Mesothelial cell of epicardium (in vitro differentiated cells): Measurements from ENCODE around the gene KMT2C. TPM values are rescaled to one million over a fixed set of nuclear protein-coding genes. Genes with fewer than 3 reads are reported as not detected.
A peak's percentile ranks its signal among the peaks of the same experiment; 100 is the strongest.

ENCODE experiments used
- DNase-seq, 2 experiments: peaks; one replicate each; pipeline ENCODE4 v3.0.0; 2021; ENCODE audit warnings: low spot score in 2 of 2; ENCODE audit not compliant: unreplicated experiment in 2 of 2
- H3K27ac Mint-ChIP-seq: 2 replicates; pipeline ENCODE4 v1.8.0; 2021; ENCODE audit warnings: mixed read lengths
- H3K27me3 Mint-ChIP-seq: 2 replicates; pipeline ENCODE4 v1.8.0; 2021; ENCODE audit warnings: low read depth, mixed read lengths
- H3K36me3 Mint-ChIP-seq: 2 replicates; pipeline ENCODE4 v1.8.0; 2021; ENCODE audit warnings: mixed read lengths
- H3K4me1 Mint-ChIP-seq: 2 replicates; pipeline ENCODE4 v1.8.0; 2021; ENCODE audit warnings: mixed read lengths
- H3K4me3 Mint-ChIP-seq: 2 replicates; pipeline ENCODE4 v1.8.0; 2021; ENCODE audit warnings: mild to moderate bottlenecking, moderate library complexity, mixed read lengths
- H3K9me3 Mint-ChIP-seq: 2 replicates; pipeline ENCODE4 v1.8.0; 2021; ENCODE audit warnings: mixed read lengths
- total RNA-seq: library from RNA; stranded (reverse); gene quantifications from 3 replicates; pipeline ENCODE4 v1.2.1, GENCODE V29; 2021
- TF ChIP-seq, protein P1 (sequence below): fragments of 200-600 bp; sonication (generic); IDR thresholded peaks from one replicate; pipeline ENCODE4 v1.5.0; 2021; ENCODE audit warnings: antibody characterized with exemption; ENCODE audit not compliant: unreplicated experiment

The KMT2C gene
- total RNA-seq, 1 donor from 2014 or later: 108 TPM

DNA sequence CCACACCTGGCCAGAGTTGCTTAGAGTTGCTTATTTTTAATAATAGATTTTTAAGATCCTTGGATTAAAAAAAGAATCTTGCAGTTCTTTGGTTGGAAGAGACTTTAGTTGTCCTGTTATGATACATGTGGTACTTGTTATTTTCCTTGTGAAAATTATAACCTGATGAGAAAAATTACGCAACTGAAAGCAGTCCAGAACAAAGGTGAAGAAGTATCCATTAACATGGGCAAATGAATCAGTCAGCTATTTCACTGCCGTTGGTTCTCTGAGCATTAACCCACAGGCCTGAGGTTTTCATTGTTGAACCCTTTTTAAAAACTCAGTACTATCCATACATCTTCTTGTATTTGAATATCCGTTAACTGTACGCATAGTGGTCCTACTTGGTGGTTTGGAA is 342.1 kb downstream of the KMT2C start:
- H3K9me3 Mint-ChIP-seq: peaks cover 20% of the 10 kb centered on the region

DNA sequence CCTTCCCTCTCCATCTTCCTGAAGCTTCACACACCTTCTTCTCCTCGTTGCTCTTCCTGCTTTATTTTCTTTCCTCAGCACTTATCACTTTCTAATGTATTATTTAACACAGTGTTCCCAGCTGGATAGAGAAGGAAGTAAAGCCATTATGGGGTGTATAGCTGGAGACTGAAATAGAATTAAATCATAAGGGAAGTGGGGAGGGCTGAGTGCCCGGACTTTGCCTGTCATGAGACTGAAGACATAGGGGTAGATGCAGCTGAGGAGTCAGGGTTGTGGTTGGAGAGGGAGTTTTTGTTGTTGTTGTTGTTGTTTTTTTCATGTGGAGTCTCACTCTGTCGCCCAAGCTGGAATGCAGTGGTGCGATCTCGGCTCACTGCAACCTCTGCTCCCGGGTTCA is 345.1 kb downstream of the KMT2C start:
- H3K27me3 Mint-ChIP-seq: no peaks in the 10 kb centered on the region
- peaks cover 31% of the 10 kb centered on the region for H3K36me3 Mint-ChIP-seq
- no peak overlapping the region for H3K27ac Mint-ChIP-seq
- H3K4me3 Mint-ChIP-seq: no peak overlapping the region
- TF ChIP-seq, protein P1, sequence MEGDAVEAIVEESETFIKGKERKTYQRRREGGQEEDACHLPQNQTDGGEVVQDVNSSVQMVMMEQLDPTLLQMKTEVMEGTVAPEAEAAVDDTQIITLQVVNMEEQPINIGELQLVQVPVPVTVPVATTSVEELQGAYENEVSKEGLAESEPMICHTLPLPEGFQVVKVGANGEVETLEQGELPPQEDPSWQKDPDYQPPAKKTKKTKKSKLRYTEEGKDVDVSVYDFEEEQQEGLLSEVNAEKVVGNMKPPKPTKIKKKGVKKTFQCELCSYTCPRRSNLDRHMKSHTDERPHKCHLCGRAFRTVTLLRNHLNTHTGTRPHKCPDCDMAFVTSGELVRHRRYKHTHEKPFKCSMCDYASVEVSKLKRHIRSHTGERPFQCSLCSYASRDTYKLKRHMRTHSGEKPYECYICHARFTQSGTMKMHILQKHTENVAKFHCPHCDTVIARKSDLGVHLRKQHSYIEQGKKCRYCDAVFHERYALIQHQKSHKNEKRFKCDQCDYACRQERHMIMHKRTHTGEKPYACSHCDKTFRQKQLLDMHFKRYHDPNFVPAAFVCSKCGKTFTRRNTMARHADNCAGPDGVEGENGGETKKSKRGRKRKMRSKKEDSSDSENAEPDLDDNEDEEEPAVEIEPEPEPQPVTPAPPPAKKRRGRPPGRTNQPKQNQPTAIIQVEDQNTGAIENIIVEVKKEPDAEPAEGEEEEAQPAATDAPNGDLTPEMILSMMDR: no peak
- no peak for DNase-seq
- peaks cover 11% of the 10 kb centered on the region for H3K4me1 Mint-ChIP-seq
- peaks cover 38% of the 10 kb centered on the region for H3K9me3 Mint-ChIP-seq

More for the DNA sequence above, 342.1 kb downstream of the KMT2C start:
- no peak overlapping the region for H3K4me3 Mint-ChIP-seq
- H3K27me3 Mint-ChIP-seq: no peaks in the 10 kb centered on the region
- peak overlapping the region; percentile 8 for H3K27ac Mint-ChIP-seq
- TF ChIP-seq, protein P1: no peak
- peaks cover 21% of the 10 kb centered on the region for H3K36me3 Mint-ChIP-seq
- H3K4me1 Mint-ChIP-seq: peaks cover 7% of the 10 kb centered on the region
- DNase-seq: no peak

DNA sequence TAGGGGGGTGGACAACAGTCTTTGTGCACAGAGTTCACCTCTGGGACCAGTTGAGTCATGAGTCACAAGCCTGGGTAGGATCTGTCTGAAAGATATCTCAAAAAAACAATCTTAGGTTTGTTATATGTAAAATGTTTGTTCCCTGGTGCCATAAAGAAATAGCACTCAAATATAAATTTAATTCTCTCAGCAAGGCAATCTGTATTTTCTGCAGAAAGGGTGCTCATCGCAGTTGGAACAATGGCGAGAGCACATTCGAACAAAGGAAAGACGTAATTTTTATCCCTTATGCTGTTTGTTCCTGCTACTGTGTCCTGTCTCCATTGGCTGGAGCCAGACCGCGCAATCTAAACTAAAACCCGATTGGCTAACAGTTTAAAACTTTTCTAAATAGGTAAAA is 346.6 kb downstream of the KMT2C start:
- TF ChIP-seq, protein P1: no peak

DNA sequence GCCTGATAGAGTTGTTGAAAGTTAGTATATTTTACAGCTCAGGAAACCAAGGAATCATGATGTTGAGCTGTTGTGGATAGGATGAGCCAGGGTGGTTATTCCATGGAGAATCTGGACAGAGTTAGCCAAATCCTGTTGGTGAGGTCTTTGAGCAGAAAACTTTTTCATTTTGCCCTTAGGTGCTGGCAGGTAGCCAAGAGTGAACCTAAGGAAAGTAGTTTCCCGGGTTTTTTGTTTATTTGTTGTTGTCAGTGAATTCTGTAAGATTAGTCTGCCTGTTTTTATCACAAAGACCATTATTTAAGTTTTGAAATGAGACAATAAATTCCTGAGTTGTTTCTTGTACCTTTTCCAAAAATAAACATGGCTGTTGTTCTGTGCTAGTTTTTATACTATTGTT is 349.3 kb downstream of the KMT2C start:
- H3K27me3 Mint-ChIP-seq: no peaks in the 10 kb centered on the region
- no peak overlapping the region for H3K4me3 Mint-ChIP-seq
- H3K4me1 Mint-ChIP-seq: peaks cover 26% of the 10 kb centered on the region
- DNase-seq: no peak
- H3K9me3 Mint-ChIP-seq: peaks cover 35% of the 10 kb centered on the region
- TF ChIP-seq, protein P1: no peak
- H3K36me3 Mint-ChIP-seq: peaks cover 29% of the 10 kb centered on the region
- no peak overlapping the region for H3K27ac Mint-ChIP-seq

More for the DNA sequence above, 346.6 kb downstream of the KMT2C start:
- H3K27me3 Mint-ChIP-seq: no peaks in the 10 kb centered on the region
- H3K4me1 Mint-ChIP-seq: peaks cover 9% of the 10 kb centered on the region
- no peak overlapping the region for H3K27ac Mint-ChIP-seq
- peaks cover 31% of the 10 kb centered on the region for H3K36me3 Mint-ChIP-seq
- no peak overlapping the region for H3K4me3 Mint-ChIP-seq
- H3K9me3 Mint-ChIP-seq: peaks cover 38% of the 10 kb centered on the region
- no peak for DNase-seq

DNA sequence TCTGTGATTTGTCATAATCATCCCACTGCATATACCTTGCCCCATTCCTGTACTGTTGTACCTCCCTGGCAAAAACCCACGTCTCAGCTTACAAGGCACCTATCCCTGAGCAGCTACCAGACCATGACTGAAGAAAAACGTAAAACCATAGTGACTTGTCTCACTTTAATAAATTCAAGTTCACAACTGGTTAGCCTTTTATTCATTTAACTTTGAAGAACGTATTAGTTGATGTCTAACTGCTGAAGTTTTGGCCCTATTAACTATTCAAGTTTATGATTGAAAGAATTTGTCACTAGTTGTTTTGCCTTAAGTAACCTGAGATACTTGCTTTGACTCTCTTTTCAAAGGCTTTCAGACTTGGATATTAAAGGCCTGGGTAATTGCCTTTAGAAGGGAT is 350.7 kb downstream of the KMT2C start:
- Mint-ChIP-seq H3K27me3 (no peaks in the 10 kb centered on the region), H3K4me1 (peaks cover 36% of the 10 kb centered on the region), H3K4me3 (no peak overlapping the region), H3K9me3 (peaks cover 30% of the 10 kb centered on the region), H3K27ac (no peak overlapping the region), H3K36me3 (peaks cover 25% of the 10 kb centered on the region)
- DNase-seq: no peak
- TF ChIP-seq, protein P1: no peak

Other genes with a start within 250 kb of the KMT2C start
- 6.7 to 7.3 TPM (median 7.0 TPM) in 3 replicates for gene XRCC2, start 240.1 kb upstream of the KMT2C start, total RNA-seq